GM12864 (cell line): Measurements from ENCODE around the gene EGFR.
"Not testable (repeated sequence)": the region's sequence is repeated elsewhere in the genome, so short reads cannot be mapped to it uniquely, and the experiment has no call there.

Source experiments
- DNase-seq: peaks from one replicate; pipeline ENCODE4 v3.0.0-alpha.2; 2011; ENCODE audit warnings: low read depth
- H3K4me3 ChIP-seq: 2 replicates; pipeline ENCODE4 v1.5.1; 2011; ENCODE audit warnings: mild to moderate bottlenecking, low read depth, low read length, control low read depth
- CTCF ChIP-seq: IDR thresholded peaks from 2 replicates; pipeline ENCODE4 v1.5.1; 2011; ENCODE audit warnings: low read depth, mild to moderate bottlenecking, moderate library complexity, low read length, control low read depth, inconsistent platforms; ENCODE audit errors: missing control alignments

Gene EGFR

DNA sequence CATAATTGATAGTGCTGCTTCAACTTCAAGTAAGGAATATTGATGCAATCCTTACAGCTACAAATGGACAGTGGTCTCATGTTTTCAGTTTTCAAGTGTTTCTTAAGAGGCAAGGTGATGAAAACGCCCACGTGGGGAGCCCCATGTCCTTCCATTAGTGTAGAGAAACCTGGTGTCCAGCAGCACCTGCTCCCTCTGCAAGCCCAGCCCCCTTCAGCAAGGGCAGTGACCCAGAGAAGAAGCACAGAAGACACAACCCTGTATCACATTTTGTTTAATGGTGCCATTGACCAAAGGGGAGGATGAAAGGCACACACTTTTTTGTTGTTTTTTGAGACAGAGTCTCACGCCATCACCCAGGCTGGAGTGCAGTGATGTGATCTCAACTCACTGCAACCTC lies 143.7 kb downstream of the EGFR start:
- TF ChIP-seq CTCF = no peak
- DNase-seq = no peak
- no peak overlapping the region for H3K4me3 ChIP-seq

DNA sequence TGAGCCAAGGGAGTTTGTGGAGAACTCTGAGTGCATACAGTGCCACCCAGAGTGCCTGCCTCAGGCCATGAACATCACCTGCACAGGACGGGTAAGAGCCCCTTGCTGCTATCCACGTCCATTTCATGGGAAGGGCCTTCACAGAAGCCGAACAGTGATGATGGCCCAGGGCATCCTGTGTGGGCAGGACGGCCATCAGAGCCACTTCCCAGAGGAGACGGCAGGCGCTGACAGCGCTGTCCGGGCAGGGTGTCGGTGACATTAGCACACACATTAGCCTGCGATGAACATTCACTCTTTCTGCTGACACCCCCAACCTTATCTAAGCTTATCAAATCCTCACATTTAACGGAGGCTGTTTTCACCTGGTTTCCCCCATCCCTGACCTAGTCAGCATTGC lies 144.9 kb downstream of the EGFR start:
- H3K4me3 ChIP-seq = no peak overlapping the region
- DNase-seq = no peak
- no peak for TF ChIP-seq CTCF

- H3K4me3 ChIP-seq = no peak overlapping the region
- DNase-seq = no peak
- TF ChIP-seq CTCF = no peak
These were observed 145.7 kb downstream of the EGFR start for GRCh38 chr7:55164527-55164926.

GRCh38 chr7:55165176-55165861 lies 146.5 kb downstream of the EGFR start:
- no peak for TF ChIP-seq CTCF
- H3K4me3 ChIP-seq = no peak overlapping the region
- DNase-seq = no peak

DNA sequence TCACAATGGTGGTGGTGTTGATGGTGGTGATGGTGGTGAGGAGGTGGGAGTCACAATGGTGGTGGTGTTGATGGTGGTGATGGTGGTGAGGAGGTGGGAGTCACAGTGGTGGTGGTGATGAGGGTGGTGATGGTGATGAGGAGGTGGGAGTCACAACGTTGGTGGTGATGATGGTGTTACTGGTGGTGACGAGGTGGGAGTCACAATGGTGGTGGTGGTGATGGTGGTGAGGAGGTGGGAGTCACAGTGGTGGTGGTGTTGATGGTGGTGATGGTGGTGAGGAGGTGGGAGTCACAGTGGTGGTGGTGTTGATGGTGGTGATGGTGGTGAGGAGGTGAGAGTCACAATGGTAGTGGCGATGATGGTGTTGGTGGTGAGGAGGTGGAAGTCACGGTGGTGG lies 148.5 kb downstream of the EGFR start:
- not testable (repeated sequence) for H3K4me3 ChIP-seq, DNase-seq

DNA sequence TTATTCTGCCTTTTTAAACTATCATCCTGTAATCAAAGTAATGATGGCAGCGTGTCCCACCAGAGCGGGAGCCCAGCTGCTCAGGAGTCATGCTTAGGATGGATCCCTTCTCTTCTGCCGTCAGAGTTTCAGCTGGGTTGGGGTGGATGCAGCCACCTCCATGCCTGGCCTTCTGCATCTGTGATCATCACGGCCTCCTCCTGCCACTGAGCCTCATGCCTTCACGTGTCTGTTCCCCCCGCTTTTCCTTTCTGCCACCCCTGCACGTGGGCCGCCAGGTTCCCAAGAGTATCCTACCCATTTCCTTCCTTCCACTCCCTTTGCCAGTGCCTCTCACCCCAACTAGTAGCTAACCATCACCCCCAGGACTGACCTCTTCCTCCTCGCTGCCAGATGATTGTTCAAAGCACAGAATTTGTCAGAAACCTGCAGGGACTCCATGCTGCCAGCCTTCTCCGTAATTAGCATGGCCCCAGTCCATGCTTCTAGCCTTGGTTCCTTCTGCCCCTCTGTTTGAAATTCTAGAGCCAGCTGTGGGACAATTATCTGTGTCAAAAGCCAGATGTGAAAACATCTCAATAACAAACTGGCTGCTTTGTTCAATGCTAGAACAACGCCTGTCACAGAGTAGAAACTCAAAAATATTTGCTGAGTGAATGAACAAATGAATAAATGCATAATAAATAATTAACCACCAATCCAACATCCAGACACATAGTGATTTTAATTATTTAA lies 151.7 kb downstream of the EGFR start:
- no peak for DNase-seq
- H3K4me3 ChIP-seq = no peak overlapping the region
- no peak for TF ChIP-seq CTCF

GRCh38 chr7:55171157-55171556 lies 152.3 kb downstream of the EGFR start:
- no peak overlapping the region for H3K4me3 ChIP-seq
- TF ChIP-seq CTCF = no peak
- no peak for DNase-seq
